Right ventricle myocardium superior (tissue), 1 donor: ENCODE results near the gene PRKN. TPM values are rescaled to one million over a fixed set of nuclear protein-coding genes. Genes with fewer than 3 reads are reported as not detected.
A peak's percentile ranks its signal among the peaks of the same experiment; 100 is the strongest.
"Not testable (repeated sequence)": the region's sequence is repeated elsewhere in the genome, so short reads cannot be mapped to it uniquely, and the experiment has no call there.

Experiments
- ATAC-seq: fragments of 200-7000 bp; cut with Tn5 transposase; one replicate; pipeline ENCODE4 v1.9.1; 2020; ENCODE audit warnings: mild to moderate bottlenecking; ENCODE audit not compliant: poor library complexity
- DNase-seq: peaks from one replicate; pipeline ENCODE4 v3.0.0-alpha.2; 2020
- intact Hi-C: fragments of 100-400 bp; cut with DNase I; formaldehyde crosslinking; loops from one replicate; pipeline ENCODE4 v1.11.2; 2022
- total RNA-seq: library from RNA; stranded (reverse); fragmentation: NEBNext Ultra II Directional; extraction: Animal tissue kit (Norgen Biotek cat#: 25700); gene quantifications from one replicate; pipeline ENCODE4 v1.2.1, GENCODE V29; 2021
- donor health status: DM: no; HTN: yes; CAD: no; lungs with severe emphysema.

PRKN gene
- total RNA-seq, 1 donor from 2014 or later = 20.6 TPM

GRCh38 chr6:162438980-162439379, 288.6 kb downstream of the PRKN start:
- no peak for ATAC-seq
- DNase-seq = no peak
- intact Hi-C loops = no loop called here

DNA sequence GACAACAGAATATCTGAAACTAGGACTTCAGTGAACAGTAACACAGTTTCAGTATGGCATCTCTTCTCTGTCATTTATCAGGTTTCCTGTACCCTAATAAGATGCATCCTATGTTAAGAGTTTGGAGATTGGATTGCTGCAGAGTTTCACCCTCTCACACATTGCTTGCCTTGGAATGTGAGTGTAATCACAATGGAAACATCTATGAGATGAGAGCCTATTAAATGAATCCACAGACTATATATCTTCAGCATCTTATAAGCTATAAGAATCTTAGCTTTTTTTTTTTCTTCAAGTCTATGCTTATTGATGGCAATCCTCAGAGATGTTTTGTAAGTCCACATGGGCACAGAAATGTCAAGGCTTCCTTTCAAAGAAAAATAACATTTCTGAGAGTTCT, 292.5 kb downstream of the PRKN start:
- no peak for ATAC-seq
- intact Hi-C loops = no loop called here
- DNase-seq = no peak

DNA sequence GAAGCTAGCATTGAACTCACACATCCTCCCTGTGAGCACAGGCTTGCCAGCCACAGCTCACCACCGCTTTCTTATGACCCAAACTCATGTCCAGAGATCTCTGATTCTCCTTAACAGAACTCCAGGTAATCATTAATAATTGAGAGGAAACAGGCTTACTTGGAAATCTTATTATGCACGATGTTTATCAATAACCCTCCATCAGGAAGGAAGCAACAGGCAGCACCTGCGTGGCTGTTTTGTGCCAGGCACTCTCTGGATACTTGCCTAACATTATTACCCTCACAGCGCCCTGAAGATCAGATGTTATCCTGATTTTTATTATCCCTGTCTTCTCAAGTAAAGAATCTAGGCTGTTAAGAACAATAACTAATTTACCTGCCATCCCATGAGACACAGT, 306.6 kb downstream of the PRKN start:
- ATAC-seq = no peak
- intact Hi-C loops = no loop called here
- no peak for DNase-seq

DNA sequence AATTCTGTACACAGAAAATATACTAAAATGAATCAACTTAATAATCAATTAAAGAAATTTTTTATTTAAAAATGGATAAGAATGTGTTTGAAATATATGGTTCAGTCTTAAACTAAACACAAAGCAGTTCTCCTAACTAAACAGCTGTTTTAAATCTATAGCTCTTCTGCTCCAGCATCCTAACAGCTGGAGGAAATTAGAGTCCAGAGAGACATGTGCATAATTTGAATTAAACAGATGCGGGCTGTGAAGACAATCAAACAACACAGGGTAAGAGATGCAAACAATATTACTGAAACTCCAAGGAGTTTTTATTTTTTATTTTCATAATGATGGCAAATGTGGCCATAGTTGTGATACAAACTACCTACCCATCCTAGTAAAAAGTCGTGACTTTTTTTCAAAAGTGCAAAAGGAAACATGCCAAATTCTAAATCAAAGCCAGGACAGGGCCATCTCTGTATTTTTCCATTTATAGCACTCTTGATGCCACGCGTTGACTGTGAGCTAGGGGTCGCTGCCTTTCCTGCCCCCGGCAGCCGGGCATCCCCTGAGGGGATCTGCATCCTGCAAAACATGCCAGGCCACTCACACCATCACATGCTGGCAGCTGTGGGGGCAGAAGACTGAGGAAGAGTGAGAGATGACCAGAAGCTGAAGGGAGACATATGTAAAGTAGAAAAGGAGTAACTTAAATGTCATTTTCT, 310.6 kb downstream of the PRKN start:
- intact Hi-C loops = no loop called here
- DNase-seq (no peak), ATAC-seq (no peak)

GRCh38 chr6:162416307-162416706, 311.3 kb downstream of the PRKN start:
- DNase-seq (no peak), ATAC-seq (no peak)
- intact Hi-C loops = no loop called here

GRCh38 chr6:162409741-162410691, 317.6 kb downstream of the PRKN start:
- ATAC-seq (no peak), DNase-seq (no peak)
- intact Hi-C loops = no loop called here

DNA sequence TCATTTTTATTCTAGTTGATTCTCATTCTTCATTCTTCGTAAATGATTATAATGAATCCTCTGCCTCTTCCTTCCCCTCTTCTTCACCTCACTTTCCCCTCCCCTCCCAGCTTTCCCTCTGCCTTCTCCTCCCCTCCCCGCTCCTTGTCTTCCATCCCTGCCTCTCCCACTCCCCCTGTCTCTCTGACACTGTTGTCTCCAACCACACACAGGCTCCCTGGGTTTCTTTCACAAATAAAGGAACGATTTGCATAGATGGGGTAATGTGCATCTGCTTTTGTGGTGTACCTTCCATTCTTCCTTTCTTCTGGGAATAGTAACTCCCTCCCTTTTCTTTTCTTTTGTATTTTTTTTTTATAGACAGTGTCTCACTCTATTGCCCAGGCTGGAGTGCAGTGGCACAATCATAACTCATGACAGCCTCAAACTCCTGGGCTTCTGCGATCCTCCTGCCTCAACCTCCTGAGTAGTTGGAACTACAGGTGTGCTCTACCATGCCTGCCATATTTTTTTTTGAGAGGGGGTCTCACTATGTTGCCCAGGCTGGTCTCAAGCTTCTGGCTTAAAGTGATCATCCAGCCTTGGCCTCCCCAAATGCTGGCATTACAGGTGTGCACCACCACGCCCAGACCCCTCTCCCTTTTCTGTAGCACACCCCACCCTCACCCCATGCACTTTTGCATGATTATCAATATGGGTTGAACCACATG, 318.6 kb downstream of the PRKN start:
- intact Hi-C loops = no loop called here
- no peak for DNase-seq
- ATAC-seq = no peak

- no peak for ATAC-seq
- intact Hi-C loops = no loop called here
Observed at GRCh38 chr6:162404951-162405350, 322.6 kb downstream of the PRKN start.

GRCh38 chr6:162403031-162403430, 324.5 kb downstream of the PRKN start:
- DNase-seq = no peak
- intact Hi-C loops = no loop called here
- ATAC-seq = no peak

More at GRCh38 chr6:162404951-162405350, 322.6 kb downstream of the PRKN start:
- no peak for DNase-seq

GRCh38 chr6:162395181-162395580, 332.4 kb downstream of the PRKN start:
- intact Hi-C loops = no loop called here
- peak; percentile 26 for ATAC-seq

DNA sequence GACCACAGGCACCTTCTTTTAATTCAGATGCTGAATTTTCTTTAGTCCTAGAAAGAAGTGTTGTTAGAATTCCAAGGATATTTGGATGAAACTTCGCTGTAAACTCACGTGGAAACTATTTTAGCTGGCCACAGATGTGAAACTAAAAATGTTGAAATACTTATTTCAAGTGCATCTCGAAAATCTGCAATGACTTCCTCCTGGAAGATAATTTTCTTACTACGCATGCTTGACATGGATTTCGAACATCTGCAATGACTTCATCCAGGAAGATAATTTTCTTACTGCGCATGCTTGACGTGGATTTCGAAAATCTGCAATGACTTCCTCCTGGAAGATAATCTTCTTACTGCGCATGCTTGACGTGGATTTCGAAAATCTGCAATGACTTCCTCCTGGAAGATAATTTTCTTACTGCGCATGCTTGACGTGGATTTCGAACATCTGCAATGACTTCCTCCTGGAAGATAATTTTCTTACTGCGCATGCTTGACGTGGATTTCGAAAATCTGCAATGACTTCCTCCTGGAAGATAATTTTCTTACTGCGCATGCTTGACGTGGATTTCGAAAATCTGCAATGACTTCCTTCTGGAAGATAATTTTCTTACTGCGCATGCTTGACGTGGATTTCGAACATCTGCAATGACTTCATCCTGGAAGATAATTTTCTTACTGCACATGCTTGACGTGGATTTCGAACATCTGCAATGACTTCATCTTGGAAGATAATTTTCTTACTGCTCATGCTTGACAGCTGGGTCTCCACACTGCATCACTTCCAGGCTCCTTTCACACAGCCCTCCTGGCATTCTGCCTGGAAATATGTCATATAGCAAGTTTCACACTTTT, 336.4 kb downstream of the PRKN start:
- intact Hi-C loops, DNase-seq: not testable (repeated sequence)
- peak; percentile 11 for ATAC-seq

More at GRCh38 chr6:162395181-162395580, 332.4 kb downstream of the PRKN start:
- DNase-seq = no peak

DNA sequence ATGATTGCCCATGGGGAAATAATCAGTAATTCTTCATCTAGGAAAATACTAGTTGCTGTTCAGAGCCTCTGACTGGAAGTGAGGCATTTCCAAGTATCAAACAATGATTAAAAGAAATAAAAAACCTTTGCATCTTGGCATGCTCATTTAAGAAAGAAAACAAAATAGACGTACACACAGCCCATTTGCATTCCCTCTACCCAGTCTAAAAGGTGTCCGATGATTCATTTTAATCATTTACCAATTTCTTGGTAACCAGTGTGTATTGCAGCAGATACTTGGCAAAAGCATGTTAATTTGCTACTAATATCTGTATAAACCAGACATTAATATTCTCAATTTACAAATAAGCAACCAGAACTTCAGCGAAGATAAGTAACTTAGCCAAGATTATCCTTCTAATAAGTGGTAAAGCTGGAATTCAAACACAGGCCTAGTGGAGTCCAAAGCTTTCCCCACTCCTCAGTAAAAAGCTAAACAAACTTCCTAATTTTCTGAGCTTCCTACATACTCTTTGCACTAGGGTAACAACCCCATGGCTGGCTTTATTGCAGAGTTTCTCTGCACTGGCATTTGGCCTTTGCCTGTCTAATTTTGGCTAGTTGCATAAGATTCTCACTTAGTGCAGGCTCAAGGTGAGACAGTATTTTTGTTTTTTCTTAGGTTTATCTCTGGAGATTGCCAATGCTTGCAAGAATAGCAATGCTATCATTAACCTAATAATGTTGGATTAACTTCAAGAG, 338.1 kb downstream of the PRKN start:
- intact Hi-C loops = no loop called here
- ATAC-seq (no peak), DNase-seq (no peak)

- intact Hi-C loops = no loop called here
- no peak for DNase-seq
- ATAC-seq = peak; percentile 13
Observed at GRCh38 chr6:162388383-162388777, 339.2 kb downstream of the PRKN start.

- peak; percentile 90 for ATAC-seq
- intact Hi-C loops = no loop called here
- DNase-seq = peak; percentile 77
Observed at GRCh38 chr6:162387718-162388382, 339.7 kb downstream of the PRKN start.

DNA sequence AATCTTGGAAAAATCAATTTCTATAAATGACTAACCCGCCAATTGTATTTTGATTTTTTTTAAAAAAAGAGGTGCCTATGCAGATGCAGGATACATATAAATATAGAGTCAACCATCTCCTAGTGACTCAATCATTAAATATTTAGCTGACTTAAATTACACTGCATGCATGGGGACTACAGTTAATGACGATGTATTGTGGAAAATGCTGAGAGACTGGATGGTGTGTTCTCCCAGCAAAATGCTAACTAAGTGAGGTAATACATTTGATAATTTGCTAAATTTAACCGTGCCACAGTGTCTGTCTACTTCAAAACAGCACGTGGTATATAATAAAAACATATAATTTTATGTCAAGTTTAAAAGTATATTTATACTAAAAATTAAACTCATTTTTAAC, 341.6 kb downstream of the PRKN start:
- intact Hi-C loops = no loop called here
- ATAC-seq = no peak
- no peak for DNase-seq

- intact Hi-C loops = no loop called here
- ATAC-seq = no peak
- no peak for DNase-seq
Observed at GRCh38 chr6:162379757-162380409, 347.7 kb downstream of the PRKN start.

DNA sequence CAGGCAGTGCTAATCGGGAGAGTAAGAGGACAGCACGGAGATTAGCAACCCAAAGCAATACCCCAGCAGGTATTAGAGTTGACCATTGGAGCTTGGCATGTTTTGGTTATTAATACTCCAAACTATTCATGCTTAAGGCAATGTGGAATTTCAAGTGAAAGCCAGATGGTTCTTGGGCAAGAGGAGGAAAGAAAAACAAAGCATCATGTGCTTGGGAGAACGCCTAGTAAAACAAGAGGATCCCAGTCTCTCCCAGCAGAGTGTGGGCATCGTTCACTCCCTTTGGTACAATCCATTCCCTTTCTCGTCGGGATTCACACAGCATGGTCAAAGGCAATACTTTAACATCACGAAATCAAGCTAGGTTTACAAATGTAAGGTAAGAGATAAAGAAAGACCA, 349.8 kb downstream of the PRKN start:
- ATAC-seq = no peak
- DNase-seq = no peak
- intact Hi-C loops = no loop called here
